Adipose tissue (tissue), 3 donors: ENCODE results near the gene P2RX7. TPM values are rescaled to one million over a fixed set of nuclear protein-coding genes. Genes with fewer than 3 reads are reported as not detected.
"Not testable (repeated sequence)": the region's sequence is repeated elsewhere in the genome, so short reads cannot be mapped to it uniquely, and the experiment has no call there.

Experiments used
- H3K27ac ChIP-seq: one replicate; pipeline ENCODE4 v1.5.1; 2013; ENCODE audit warnings: low read depth, low read length
- WGBS, 3 donors: extraction: QIAGEN DNeasy Blood & Tissue Kit; methylation state at CpG; one replicate each; pipeline ENCODE4 v1.1.7; 2013; 5-methylcytosine and 5-hydroxymethylcytosine counted together
- polyA plus RNA-seq, 3 donors: library from polyadenylated mRNA; stranded (reverse); fragments of 200-250 nt; gene quantifications; one replicate each; pipeline ENCODE4 v1.2.3, GENCODE V29; 2013
- donor health status: healthy with polysubstance abuse.
- donor health status: Bipolar disorder and iron deficiency.
- donor health status: healthy.

P2RX7 gene
- polyA plus RNA-seq, 3 donors = 0.55 to 0.90 (median 0.61) TPM

DNA sequence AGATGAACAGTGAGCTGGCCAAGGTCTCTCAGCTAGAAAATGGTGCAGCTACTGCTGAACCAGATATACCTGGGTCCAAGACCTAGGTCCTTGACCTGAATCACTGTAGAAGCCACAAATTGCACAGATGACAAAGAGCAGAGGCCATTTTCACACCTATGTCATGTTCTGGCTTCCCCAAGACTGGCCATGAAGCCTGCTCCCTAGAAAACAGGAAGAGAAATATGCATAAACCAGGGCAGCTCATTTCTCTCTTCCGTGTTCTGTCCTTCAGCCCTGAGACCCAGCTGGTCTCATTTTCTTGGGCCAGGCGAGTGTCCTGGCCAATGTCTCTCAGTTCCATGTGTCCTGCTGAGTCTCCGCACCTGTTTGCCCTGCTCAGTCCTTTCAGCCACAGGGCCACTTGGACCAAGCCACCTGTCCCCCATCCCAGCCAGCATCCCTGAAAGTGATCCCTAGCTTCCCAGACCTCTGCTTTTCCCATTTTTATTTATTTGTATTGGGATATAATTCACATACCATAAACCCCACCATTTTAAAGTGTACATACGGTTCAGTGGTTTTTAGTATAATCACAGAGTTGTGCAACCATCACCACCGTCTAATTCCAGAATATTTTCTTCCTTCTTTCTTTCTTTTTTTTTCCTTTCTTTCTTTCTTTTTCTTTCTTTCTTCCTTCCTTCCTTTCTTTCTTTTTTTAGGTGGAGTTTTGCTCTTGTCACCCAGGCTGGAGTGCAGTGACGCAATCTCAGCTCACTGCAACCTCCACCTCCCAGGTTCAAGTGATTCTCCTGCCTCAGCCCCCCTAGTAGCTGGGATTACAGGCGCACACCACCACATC is 27.0 kb downstream of the P2RX7 start:
- WGBS, 3 donors = 63 to 90% (median 72%) methylated on average over 7 of the region's 7 CpGs
- no peak overlapping the region for H3K27ac ChIP-seq

DNA sequence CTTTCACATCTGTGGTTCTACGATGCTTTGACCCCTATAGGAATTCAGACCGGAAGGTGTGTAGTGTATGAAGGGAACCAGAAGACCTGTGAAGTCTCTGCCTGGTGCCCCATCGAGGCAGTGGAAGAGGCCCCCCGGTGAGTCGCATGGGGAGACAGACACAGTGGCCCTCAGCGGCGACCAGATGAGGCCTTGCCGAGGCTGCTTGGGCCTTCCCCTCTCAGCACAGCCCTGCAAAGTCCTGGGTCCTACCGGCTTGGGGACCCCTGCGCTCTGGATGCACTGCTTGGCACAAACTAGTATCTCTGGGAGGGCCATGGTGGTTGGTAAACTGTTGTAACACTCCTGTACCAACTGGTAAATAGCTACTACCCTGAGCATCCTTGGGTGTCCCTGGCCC is 29.7 kb downstream of the P2RX7 start:
- H3K27ac ChIP-seq = no peak overlapping the region
- WGBS, 3 donors = 90 to 91% (median 91%) methylated on average over 9 to 10 of the region's 10 CpGs

DNA sequence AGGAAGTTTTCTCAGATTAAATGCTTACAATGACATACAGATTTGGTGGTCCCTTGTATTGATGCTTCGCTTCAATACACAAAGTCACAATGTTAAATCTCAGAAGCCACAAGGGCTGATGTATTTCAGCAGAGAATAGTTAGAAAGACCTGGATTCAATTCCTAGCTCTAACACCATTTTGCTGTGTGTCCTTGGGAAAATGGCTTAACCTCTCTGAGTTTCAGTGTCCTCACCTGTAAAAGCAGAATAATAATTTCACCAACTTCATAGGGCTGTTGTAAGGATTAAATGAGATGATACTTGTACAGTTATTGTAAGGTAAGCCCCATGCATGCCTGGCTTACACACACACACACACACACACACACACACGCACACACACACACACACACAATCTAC is 30.3 kb downstream of the P2RX7 start:
- H3K27ac ChIP-seq = no peak overlapping the region
- WGBS, 3 donors = 74 to 91% (median 80%) methylated on average over 2 of the region's 2 CpGs

DNA sequence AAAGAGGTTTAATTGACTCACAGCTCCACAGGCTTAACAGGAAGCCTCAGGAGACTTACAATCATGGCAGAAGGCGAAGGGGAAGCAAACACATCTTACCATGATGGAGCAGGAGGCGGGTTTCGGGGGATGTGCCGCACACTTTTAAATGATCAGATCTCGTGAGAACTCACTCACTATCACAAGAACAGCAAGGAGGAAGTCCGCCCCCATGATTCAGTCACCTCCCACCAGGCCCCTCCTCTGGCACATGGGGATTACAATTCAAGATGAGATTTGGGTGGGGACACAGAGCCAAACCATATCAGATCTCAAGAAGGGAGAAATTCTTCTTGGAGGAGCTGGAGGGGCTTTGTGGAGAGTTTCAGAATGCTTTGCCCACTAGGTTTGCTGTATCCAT is 32.2 kb downstream of the P2RX7 start:
- not testable (repeated sequence) for H3K27ac ChIP-seq
- 94 to 98% (median 98%) methylated on average over 6 of the region's 6 CpGs for WGBS, 3 donors

DNA sequence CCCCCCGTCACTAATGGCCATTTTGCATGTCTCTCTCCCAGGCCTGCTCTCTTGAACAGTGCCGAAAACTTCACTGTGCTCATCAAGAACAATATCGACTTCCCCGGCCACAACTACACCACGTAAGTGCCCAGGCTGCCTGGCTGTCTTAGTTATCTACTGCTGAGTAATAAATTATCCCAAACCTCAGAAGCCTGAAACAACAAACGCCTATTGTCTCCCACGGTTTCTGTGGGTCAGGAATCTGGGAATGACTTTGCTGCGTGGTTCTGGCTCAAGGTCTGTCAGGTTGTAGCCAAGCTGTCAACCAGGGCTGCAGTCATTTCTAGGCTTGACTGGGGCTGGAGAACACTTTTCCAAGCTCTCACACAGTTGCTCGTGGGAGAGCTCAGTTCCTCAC is 32.6 kb downstream of the P2RX7 start:
- 64 to 88% (median 85%) methylated on average over 9 of the region's 9 CpGs for WGBS, 3 donors
- H3K27ac ChIP-seq = no peak overlapping the region

DNA sequence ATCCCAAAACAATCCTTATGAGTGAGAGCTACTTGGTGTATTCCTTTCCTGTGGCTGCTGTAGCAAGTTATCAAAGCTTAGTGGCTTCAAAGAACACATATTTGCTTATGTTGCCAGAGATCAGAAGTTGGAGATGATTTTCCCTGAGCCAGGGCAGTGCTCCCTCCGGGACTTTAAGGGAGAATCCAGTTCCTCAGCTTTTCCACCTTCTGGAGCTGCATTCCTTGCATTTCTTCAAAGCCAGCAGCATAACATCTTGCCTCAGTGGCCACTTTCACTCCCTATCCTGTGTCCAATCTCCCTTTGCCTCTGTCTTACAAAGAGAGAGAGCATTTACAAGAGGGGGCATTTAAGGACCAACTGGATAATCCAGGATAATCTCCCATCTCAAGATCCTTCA is 33.7 kb downstream of the P2RX7 start:
- no peak overlapping the region for H3K27ac ChIP-seq
- 59 to 87% (median 78%) methylated on average over 1 of the region's 1 CpG for WGBS, 3 donors

DNA sequence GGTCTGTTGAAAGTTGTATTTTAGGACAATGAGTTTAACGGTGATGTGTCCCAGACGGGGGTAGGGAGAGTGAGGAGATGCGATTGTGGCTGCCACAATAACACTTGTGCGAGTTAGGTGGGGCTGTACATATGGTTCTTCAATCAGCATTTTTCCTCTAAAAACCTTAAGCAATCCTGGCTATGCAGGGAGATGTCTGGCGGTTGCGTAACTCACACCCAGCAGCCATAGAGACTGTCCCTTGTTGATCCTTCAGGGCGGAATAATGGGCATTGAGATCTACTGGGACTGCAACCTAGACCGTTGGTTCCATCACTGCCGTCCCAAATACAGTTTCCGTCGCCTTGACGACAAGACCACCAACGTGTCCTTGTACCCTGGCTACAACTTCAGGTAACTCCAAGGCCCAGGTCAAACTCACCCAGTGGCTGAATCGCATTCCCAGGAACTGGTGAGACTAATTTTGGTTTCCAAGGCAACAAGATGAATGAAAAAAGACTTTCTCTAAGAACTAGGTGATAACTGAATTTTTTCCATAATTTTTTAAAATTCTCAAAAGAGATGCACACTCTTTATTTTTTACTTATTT is 34.6 kb downstream of the P2RX7 start:
- WGBS, 3 donors = 72 to 87% (median 77%) methylated on average over 14 of the region's 14 CpGs

DNA sequence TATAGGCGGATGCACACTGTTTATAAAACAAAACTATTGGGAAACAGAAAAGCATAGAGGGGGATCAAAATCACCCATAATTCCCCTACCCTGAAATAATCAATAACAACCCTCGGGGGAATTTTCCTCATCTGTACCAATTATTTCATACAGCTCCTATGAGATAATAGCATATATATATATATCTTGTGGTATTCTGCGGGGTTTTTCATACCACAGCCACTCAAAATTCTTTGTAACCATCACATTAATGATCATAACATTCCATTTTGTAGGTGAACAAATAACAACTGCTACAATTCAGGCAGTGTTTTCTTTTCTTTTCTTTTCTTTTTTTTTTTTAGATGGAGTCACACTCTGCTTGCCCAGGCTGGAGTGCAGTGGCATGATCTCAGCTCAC is 35.3 kb downstream of the P2RX7 start:
- H3K27ac ChIP-seq = no peak overlapping the region
- 75 to 82% (median 75%) methylated on average over 3 of the region's 3 CpGs for WGBS, 3 donors

More for the DNA sequence above, 34.6 kb downstream of the P2RX7 start:
- H3K27ac ChIP-seq = no peak overlapping the region

DNA sequence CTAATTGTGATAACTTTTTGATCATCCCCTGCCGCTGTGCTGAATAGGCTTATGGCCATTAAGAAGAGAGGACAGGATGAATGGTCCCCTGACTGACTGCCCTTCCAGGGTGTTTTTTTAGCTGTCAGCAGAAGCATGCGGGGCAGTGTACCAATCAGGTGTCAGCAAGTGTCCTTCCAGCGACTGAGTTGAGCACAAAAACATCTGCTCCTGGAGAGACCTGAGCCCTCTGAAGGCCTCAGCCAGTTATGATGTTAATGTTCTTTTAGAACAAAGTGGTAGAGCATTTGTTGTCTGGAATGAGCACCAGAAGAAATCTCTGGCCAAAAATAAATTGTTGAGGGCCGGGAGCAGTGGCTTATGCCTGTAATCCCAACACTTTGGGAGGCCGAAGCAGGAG is 37.5 kb downstream of the P2RX7 start:
- H3K27ac ChIP-seq = no peak overlapping the region
- 83 to 93% (median 84%) methylated on average over 5 of the region's 5 CpGs for WGBS, 3 donors

DNA sequence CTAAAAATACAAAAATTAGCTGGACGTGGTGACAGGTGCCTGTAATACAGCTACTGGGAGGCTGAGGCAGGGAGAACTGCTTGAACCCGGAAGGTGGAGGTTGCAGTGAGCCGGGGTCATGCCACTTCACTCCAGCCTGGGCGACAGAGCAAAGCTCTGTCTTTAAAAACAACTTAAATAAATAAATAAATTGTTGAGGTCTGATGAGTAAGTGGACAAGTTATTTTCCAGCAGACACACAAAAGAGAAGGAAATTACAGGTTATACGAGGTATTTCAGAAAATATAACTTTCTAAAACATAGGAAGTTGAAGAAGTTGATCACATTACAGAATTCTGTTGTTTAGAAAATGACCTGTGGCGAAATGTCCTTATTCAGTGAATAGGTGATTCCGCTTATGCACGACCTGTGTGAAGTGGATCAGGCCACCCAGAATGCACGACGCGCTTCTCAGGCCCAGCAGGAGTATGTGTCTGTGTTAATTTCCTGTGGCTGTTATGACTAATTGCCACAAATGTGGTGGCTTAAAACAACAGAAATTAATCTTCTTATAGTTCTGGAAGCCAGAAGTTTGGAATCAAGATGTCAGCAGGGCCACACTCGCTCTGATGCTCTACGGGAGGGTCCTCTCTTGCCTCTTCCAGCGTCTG is 38.1 kb downstream of the P2RX7 start:
- no peak overlapping the region for H3K27ac ChIP-seq
- 78 to 95% (median 78%) methylated on average over 14 of the region's 14 CpGs for WGBS, 3 donors

DNA sequence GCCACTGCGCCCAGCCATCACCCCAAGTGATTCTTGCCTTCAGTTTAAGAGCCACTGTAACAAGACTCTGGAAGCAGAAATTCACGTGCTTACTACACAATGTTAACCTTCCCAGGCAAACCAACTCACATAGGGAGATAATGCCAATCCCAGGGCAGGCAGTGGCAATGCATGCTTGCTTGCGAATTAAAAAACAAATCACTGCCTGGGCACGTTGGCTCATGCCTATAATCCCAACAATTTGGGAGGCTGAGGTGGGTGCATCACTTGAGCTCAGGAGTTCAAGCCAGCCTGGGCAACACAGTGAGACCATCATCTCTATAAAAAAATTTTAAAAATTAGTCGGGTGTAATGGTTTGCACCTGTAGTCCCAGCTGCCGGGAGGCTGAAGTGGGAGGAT is 39.5 kb downstream of the P2RX7 start:
- H3K27ac ChIP-seq = no peak overlapping the region
- 89 to 96% (median 94%) methylated on average over 6 of the region's 6 CpGs for WGBS, 3 donors

DNA sequence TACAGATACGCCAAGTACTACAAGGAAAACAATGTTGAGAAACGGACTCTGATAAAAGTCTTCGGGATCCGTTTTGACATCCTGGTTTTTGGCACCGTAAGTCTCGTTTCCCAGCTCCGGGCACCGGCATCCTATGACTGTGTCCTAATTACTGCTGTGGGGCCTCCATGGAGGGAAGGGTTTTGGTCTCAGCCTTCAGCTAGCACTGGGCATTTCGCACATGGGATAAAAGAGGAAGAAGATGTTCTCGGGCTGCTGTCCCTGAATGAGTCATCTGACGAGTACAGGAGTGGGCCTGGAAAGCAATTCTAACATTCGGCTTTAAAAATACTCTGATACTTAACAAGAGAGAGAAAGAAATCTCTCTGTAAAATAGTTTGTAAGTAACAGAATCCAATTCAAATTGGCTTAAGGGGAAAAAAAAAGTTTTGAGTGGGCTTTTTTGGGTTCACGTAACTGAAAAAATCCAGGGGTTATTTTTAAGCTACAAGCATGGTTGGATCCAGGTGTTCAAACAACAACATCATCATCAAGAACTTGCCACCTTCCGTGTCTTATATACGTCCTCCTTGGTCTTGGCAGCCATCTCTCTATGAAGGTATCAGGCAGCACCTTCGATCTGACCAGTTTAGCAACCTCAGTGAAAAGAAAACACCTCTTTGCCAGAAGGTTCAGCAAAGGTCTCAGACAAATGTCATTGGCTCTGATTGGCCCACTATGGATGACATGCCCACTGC is 42.9 kb downstream of the P2RX7 start:
- WGBS, 3 donors = 72 to 76% (median 73%) methylated on average over 16 of the region's 16 CpGs
- H3K27ac ChIP-seq = no peak overlapping the region

DNA sequence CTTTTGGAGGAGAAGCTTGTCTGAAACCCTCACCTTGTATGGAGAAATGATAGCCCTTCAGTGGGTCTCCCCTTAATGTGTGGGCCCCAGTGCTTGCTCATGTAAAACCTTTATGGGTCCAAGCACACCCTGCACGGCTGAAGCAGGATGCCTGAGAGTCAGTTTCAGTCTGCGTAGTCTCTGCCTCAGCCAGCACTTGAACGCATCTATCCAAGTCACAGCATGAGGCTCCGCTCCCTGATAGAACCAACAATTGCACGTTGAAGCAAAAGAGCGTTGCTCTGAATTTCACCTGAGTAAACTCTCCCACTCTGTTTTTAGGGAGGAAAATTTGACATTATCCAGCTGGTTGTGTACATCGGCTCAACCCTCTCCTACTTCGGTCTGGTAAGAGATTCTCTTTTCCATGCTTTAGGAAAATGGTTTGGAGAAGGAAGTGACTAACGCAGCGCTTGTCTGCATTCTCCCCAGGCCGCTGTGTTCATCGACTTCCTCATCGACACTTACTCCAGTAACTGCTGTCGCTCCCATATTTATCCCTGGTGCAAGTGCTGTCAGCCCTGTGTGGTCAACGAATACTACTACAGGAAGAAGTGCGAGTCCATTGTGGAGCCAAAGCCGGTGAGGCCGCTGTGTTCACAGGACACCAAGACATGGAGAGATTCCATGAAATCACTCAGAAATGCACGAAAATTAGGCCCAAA is 44.3 kb downstream of the P2RX7 start:
- H3K27ac ChIP-seq = no peak overlapping the region
- 81 to 94% (median 86%) methylated on average over 19 of the region's 19 CpGs for WGBS, 3 donors

DNA sequence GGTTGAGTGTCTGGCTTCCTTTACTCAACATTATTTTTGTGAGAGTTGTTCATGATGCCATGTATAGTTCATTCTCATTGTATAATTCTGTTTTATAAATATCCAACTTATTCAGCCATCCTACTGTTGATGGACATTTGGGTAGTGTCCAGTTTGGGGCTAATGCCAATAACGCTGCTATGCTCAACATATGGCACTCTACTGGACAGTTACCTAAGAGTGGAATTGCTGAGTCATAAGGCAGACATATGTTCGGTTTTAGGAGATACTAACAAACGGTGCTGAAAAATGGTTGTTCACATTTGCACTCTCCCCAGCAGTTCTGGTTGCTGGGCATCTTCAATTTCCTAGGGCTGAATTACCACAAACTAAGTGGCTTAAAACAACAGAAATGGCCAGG is 48.5 kb downstream of the P2RX7 start:
- no peak overlapping the region for H3K27ac ChIP-seq
- WGBS, 3 donors = 57 to 89% (median 87%) methylated on average over 3 of the region's 3 CpGs

DNA sequence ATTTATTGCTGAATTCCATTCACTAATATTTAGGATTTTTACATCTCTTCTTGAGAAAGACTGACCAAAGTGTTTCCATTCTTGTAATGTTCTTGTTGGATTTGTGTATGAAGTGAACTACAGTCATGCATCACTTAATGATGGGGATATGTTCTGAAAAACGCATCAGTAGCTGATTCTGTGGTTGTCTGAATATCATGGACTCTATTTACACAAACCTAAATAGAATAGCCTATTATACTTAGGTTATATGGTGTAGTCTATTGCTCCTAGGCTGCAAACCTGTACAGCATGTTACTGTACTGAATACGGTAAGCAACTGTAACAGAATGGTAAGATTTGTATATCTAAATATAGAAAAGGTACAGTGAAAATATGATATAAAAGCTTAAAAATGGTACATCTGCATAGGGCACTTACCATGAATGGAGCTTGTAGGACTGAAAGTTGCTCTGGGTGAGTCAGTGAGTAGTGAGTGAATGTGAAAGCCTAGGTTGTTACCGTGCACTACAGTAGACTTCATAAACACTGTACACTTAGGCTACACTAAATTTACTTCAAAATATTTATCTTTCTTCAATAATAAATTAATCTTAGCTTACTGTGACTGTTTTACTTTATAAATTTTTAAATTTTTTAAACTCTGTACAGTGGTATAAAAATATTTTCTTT is 49.7 kb downstream of the P2RX7 start:
- WGBS, 3 donors = 84 to 94% (median 87%) methylated on average over 3 of the region's 3 CpGs
- no peak overlapping the region for H3K27ac ChIP-seq

DNA sequence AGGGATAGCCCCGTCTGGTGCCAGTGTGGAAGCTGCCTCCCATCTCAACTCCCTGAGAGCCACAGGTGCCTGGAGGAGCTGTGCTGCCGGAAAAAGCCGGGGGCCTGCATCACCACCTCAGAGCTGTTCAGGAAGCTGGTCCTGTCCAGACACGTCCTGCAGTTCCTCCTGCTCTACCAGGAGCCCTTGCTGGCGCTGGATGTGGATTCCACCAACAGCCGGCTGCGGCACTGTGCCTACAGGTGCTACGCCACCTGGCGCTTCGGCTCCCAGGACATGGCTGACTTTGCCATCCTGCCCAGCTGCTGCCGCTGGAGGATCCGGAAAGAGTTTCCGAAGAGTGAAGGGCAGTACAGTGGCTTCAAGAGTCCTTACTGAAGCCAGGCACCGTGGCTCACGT is 51.7 kb downstream of the P2RX7 start:
- 87 to 93% (median 91%) methylated on average over 15 of the region's 15 CpGs for WGBS, 3 donors
- no peak overlapping the region for H3K27ac ChIP-seq

DNA sequence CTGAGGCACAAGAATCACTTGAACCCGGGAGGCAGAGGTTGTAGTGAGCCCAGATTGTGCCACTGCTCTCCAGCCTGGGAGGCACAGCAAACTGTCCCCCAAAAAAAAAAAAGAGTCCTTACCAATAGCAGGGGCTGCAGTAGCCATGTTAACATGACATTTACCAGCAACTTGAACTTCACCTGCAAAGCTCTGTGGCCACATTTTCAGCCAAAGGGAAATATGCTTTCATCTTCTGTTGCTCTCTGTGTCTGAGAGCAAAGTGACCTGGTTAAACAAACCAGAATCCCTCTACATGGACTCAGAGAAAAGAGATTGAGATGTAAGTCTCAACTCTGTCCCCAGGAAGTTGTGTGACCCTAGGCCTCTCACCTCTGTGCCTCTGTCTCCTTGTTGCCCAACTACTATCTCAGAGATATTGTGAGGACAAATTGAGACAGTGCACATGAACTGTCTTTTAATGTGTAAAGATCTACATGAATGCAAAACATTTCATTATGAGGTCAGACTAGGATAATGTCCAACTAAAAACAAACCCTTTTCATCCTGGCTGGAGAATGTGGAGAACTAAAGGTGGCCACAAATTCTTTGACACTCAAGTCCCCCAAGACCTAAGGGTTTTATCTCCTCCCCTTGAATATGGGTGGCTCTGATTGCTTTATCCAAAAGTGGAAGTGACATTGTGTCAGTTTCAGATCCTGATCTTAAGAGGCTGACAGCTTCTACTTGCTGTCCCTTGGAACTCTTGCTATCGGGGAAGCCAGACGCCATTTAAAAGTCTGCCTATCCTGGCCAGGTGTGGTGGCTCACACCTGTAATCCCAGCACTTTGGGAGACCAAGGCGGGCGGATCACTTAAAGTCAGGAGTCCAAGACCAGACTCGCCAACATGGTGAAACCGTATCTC is 52.6 kb downstream of the P2RX7 start:
- no peak overlapping the region for H3K27ac ChIP-seq
- 91 to 96% (median 92%) methylated on average over 7 of the region's 7 CpGs for WGBS, 3 donors
